ENCODE results near the gene CBLC.
"Not testable (repeated sequence)": the region's sequence is repeated elsewhere in the genome, so short reads cannot be mapped to it uniquely, and the experiment has no call there.

CBLC gene

DNA sequence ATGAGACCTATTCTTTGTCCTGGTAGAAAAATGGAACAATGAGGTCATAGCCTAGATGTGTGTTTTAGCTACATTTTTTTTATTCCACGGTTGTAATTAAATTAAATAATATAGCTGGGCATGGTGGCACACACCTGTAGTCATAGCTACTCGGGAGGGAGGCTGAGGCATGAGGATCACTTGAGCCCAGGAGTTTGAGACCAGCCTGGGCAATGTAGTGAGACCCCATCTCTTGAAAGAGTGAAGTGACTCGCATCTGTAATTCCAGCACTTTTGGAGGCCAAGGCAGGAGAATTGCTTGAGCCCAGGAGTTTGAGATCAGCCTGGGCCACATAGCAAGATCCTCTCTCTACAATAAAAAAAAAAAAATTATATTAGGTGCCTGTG is 11.7 kb upstream of the CBLC start:
- no peak for DNase-seq

DNA sequence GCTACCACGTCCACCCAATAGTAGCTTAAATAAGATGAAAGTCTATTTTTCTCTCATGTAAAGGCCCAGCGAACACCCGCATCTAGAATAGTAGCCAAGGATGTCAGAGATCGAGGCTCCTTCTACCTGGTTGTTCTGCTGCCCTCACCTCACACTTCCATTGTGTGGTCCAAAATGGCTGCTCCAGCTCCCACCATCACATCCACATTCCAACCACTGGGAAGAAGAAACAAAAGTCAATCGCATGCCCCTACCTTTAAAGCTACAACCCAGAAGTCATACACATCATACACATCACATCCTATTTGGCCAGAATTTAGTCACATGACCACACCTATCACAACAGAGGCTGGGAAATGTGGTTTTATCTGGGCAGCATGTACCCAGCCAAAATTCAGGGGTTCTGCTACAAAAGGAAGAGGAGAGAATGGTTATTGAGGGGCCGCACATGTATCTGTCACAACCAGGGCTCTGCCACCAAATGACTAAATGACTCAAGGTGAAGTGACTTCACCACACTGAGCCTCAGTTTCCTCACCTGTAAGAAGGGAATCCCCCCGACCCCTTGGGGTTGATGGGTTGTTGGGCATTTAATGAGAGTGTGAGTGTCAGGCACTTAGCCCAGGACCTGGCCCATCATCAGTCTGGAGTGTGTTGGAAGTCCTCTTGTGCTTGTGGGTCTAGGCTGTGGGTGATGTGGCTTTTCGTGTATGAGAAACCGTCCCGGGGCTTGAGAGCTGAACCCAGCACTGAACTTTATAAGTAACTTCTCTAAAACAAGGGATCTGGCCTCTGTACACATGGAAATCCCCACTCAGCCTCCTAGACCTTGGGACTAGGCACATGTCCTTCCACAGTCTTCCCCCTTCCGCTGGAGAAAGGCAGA is 10.2 kb upstream of the CBLC start:
- DNase-seq, result no peak

DNA sequence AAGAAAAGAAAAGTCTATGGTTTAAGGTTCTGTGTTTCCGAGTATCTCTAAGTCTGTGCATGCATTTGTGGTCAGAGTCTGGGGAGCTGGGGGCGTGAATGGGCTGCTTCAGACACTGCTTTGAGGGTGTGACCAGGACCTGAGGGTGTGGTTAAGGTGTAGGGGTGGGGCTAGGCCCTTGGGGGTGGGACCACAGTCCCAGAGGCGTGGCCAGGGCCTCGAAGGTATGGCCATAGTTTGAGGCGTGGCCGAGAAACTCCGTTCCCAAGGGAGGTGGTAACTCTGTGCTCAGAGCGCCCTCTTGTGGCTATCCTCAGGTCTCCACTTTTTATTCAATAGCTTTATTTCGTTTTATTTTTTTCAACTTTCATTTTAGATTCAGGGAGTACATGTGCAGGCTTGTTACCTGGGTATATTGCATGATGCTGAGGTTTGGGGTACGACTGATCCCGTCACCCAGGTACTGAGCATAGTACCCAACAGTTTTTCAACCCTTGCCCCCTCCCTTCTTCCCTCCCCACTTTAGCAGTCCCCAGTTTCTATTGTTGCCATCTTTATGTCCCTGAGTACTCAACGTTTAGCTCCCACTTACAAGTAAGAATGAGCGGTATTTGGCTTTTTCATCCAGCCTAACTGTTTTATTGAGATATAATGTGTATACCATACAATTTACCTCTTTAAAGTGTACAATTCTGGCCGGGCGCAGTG is 7.0 kb upstream of the CBLC start:
- peak; percentile 79 to 97 for DNase-seq

DNA sequence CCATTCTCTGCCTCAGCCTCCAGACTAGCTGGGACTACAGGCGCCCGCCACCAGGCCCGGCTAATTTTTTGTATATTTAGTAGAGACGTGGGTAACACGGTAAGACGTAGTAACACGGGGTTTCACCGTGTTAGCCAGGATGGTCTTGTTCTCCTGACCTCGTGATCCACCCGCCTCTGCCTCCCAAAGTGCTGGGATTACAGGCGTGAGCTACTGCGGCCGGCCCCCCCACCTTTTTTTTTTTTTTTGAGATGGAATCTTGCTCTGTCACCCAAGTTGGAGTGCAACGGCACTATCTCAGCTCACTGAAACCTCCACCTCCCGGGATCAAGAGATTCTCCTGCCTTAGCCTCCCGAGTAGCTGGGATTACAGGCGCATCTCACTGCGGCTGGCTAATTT is 5.5 kb upstream of the CBLC start:
- not testable (repeated sequence) for DNase-seq

DNA sequence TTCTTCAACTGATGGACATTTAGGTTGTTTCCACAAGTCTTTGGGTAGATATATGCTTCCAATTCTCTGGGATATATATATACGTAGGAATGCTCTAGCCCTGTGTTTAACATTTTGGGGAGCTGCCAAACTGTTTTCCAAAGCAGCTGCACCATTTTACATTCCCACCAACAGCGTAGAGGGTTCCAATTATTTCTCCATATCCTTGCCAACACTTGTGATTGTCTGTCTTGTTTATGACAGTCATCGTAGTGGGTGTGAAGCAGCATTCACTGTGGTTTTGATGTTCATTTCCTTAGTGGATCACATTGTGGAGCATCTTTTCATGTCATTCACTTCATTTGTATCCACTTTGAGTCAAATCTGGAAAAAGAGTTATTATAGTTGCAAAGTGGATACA is 4.7 kb upstream of the CBLC start:
- no peak for DNase-seq

DNA sequence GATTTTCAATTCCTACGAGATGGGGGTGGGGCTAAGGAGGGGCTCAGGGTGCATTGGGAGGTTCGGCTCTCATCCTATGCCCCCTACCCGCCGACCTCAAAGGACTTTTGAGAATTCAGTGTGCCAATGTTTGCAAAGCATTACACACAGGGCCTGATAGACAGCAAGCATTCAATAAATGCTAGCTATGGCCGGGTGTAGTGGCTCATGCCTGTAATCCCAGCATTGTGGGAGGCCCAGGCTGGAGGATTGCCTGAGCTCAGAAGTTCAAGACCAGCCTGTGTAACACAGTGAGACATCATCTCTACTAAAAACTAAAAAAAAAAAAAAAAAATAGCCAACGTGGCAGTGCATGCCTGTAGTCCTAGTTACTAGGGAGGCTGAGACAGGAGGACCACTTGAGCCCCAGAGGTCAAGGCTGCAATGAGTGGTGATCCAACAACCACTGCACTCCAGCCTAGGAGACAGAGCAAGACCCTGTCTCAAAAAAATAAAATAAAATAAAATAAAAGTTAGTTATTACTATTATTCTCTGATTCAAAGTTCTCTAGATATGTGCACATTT is 1.9 kb upstream of the CBLC start:
- no peak for DNase-seq

DNA sequence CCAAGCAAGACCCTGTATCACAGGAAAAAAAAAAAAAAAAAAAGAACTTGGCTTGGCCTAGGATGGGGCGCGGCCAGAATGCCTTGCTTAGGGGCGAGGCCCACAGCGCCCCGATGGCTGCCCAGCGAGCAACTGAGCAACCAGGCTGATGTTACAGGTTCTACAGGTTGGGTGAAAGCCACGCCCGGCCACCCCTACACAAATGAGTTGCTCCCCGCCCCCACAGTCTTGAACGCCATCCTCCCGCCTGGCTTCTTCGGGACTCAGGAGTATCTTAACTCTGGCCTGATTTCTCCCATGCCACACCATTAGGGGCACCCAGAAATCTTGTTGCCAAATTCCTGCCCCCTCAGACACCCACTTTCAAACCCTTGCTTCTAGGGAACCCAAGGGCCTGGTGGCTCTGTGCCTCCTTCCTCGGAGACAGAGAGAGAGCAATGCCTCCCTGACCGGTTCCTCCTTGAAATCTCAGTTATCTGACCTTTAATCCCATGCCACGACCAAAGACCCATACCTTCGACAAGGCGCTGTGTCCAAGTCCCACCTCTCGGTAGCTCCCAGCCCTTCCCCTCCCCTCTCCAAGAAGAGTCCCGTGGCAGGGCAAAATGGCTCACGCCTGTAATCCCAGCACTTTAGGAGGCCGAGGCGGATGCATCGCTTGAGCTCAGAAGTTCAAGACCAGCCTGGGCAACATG is 1.1 kb upstream of the CBLC start:
- DNase-seq, result peak in 1 of 2 experiments; percentile 17

DNA sequence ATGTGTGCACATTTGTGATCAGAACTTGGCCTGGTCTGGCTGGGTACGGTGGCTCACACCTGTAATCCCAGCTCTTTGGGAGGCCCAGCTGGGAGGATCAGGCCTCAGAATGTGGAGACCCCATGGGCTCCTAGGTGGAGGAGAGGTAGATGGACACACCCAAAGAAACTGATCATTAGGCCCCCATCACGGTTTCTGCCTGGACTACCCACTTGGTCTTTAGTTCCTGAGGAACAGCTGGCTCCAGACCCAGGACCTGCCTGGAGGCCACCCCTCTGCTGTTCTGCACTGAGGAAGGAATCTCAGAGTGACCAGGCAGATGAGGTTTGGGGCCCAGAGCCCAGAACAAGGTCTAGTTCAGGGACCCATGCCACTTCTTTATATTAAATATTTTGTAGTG is 1.5 kb downstream of the CBLC start:
- no peak for DNase-seq

DNA sequence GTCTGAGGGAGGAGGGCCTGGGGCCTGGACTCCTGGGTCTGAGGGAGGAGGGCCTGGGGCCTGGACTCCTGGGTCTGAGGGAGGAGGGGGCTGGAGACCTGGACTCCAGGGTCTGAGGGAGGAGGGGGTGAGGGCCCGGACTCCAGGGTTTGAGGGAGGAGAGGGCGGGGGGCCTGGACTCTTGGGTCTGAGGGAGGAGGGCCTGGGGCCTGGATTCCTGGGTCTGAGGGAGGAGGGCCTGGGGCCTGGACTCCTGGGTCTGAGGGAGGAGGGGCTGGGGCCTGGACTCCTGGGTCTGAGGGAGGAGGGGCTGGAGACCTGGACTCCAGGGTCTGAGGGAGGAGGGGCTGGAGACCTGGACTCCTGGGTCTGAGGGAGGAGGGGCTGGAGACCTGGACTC is 4.0 kb downstream of the CBLC start:
- not testable (repeated sequence) for DNase-seq

DNA sequence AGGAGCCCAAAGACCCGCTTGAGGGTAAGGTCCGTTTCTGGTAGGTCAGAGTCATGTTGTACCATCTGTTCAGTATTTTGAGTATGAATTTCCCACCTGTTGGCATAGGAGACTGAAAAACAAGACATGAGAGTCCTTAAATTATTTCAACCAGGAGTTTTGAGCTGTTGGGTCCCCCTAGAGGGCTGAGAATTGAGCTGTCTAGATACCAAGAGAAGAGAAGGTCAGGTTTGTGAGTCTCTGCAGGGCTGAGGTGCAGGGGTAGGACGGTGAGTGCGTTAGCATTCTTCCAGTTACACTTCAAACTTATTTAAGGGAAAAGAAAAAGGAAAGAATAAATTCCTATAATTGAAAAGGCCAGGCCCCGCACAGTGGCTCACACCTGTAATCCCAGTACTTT is 5.0 kb downstream of the CBLC start:
- DNase-seq, result no peak

DNA sequence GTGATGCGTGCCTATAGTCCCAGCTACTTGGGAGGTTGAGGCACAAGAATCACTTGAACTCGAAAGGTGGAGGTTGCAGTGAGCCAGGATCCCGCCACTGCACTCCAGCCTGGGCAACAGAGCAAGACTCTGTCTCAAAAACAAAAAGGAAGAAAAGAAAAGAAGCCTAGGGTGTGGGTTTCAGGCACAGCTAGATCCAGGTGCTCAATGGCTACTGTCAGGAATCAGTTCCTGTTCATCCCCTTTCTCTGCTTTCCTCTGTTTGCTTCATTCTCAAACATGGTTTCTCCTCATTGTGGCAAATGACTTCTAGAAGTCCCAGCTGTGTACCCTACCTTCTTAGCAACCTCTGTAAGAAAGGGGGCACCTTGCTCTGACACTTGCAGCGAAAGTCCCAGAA is 5.9 kb downstream of the CBLC start:
- no peak for DNase-seq

DNA sequence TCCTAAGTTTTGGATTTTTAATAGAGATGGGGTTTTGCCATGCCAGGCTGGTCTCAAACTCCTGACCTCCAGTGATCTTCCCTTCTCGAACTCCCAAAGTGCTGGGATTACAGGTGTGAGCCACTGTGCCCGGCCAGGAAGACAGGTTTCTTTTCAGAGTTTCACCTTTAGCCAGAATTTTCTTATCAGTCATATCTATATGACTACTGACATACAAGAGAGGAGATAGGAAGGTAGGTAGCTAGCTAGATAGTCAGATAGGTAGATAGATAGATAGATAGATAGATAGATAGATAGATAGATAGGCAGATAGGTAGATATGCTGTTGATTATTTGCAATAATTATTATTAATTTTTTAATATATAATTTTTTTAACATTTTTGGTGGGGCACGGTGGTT is 7.6 kb downstream of the CBLC start:
- DNase-seq, result no peak

DNA sequence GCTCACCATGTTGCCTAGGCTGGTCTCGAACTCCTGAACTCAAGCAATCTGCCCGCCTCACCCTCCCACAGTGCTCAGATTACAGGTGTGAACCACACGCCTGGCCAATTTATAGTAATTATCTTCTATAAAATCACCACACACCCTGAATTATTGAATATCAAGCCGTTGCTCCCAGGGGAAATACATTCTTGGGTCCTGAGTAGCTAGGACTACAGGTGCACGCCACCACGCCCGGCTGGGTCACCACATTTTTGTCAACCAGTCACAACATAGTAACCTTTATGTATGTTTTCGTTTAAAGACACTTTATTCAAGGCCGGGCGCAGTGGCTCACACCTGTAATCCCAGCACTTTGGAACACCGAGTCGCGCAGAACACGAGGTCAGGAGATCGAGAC is 8.3 kb downstream of the CBLC start:
- DNase-seq, result no peak

DNA sequence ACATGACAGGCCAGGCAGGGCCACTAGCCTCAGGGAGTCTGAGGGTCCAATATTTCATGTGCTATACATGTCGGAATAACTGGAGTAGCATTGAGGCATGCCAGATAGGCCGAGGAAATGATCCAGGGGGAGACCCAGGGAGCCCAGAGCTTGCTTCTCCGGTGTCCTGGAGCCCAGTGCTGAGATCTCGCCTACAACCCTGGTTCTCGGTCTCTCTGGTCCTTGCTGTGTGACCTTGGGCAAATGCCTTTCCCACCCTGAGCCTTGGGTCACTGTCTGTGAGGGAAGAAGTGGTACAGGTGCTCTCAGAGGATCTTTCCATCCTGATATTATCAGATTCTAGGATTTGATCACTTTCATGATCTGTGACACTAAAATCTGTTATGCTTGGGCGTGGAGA is 11.3 kb downstream of the CBLC start:
- DNase-seq, result no peak

DNA sequence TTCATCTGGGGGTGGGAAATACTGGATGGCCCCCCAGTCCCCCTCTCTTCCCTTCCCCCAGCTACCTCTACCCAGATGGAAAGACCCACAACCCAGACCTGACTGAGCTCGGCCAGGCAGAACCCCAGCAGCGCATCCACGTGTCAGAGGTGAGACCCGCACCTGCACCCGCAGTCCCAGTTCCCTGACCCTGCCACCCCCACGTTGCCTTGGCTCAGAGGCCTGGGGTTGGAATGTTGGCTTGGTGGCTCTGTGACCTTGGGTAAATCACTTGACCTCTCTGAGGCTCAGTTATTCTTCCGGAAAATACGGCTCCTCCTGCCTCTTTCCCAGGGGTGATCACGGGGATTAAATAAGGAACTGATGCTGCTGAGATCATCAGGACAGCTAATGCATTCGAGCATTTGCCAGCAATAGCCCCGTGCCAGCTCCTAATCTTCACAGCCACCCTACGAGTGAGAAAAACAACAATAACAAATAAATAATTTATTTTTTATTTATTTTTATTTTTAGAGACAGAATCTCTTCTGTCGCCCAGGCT is 12.3 kb downstream of the CBLC start:
- no peak for DNase-seq

DNA sequence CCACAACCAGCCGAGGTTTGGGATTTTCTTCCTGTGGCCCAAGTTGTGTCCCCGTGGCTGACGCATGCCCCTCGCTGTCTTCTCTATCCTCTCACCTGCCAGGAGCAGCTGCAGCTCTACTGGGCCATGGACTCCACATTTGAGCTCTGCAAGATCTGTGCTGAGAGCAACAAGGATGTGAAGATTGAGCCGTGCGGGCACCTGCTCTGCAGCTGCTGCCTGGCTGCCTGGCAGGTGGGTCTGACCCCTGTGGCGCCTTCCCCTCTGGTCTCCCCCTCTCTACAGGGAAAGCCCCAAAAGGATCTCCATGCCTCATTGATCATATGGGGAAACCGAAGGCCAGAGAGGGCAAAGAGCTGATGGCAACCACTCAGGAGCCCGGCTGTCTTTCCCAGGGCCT is 14.6 kb downstream of the CBLC start:
- DNase-seq, result no peak

DNA sequence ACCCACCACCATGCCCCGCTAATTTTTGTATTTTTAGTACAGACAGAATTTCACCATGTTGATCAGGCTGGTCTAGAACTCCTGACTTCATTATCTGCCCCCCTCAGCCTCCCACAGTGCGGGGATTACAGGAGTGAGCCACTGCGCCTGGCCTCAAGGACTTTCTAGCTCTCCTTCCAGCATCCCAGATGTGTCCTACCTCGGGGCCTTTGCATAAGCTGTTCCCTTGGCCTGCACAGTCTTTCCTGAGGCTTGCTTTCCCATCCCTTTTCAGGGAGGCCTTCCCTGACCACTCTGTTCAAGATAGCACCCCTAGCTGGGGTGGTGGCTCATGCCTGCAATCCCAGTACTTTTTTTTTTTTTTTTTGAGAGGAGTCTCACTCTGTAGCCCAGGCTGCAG is 16.9 kb downstream of the CBLC start:
- no peak for DNase-seq

DNA sequence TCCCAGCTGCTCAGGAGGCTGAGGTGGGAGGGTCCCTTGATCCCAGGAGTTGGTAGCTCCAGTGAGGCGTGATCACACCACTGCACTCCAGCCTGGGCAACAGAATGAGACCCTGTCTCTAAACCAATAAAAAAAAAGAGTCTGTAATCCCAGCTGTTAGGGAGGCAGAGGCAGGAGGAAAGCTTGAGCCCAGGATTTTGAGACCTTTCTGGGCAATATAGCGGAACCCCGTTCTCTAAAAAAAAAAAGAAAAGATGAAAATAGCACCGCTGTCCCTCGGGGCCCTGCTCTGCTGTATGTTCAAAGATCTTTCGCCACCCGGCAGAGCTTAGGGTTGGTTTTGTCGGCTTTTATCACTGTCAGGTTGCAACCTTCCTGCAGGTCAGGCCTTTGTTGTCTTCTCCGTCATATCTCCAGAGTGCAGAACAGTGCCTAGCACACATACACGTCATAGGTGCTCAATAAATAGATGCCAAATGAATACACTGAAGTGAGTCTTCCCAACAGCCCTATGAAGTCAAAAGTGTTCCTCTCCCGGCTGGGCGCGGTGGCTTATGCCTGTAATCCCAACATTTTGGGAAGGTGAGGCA is 17.8 kb downstream of the CBLC start:
- no peak for DNase-seq

DNA sequence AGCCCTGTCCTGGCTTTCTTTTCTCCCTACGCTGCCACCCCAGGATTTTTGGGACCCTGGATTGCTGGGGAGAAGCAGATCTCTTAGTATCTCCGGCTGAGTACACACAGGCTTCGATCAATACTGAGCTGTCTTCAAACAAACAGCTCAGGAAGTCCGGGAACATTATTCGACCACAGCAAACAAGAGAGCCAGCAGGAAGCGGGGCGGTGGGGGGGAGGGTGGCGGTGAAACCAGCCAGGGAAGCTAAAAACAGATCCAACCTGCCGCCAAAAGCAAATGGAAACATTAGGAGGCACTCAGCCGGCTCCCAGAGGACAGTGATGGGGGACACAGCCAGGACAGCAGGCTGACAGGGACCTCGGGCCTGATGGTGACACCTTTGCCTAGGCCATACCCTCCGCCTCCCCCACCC is 19.0 kb downstream of the CBLC start:
- DNase-seq, result no peak

DNA sequence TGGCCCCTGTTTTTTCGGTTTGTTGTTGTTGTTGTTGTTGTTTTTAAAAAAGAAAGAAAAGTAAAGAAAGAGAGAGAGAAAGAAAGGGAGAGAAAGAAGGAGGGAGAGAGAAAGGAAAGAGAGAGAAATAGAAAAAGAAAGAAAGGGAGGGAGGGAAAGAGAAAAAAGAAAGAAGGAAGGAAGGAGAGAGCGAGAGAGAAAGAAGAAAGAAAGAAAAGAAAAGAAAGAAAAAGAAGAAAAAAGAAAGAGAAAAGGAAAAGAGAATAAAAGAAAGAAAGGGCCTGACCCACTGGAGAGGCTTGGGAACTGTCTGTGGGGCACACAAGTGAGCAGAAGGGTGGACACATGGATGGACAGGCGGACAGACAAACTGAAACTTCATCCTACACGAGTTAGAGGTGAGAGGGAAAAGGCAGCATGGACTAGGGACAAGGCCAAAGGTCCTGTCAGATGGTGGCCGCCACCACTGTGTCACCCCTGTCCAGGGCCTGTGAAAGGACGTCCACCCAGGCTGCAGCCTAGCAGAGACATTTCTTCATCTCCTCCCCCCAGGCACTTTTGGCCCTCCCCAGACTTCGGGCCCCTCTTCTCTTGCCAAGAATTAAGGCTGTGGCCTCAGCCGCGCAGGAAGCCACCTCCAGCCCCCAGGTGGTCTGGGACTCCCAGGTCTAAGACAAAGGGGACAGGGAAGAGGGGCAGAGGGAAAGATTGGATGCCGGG is 22.1 kb downstream of the CBLC start:
- DNase-seq, result no peak

DNA sequence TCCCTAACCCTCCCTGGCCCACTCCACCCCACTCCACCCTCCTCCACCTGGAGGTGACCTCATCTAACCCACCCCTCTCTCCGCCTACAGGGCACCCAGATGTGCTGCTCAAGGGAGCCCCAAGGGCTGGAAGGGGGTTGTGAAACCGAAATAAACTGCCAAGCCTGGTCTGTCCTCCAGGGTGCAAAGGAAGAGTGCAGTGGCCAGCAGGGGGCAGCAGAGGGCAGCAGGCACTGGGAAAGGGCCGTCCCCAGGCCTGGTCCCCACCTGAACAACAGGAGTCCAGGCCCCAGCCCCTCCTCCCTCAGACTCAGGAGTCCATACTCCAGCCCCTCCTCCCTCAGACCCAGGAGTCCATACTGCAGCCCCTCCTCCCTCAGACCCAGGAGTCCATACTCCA is 22.8 kb downstream of the CBLC start:
- peak; percentile 28 to 83 for DNase-seq

All from NCI-H526 (cell line).